GM23248 (cell line): ENCODE measurements around the gene WDR43.

Experiments used
- EZH2 ChIP-seq: fragments of 200-600 bp; sonication (generic); IDR thresholded peaks from 2 replicates; pipeline ENCODE4 v1.6.1; 2018; ENCODE audit warnings: antibody characterized with exemption, mild to moderate bottlenecking; ENCODE audit not compliant: insufficient read depth, poor library complexity, severe bottlenecking
- EZH2phosphoT487 ChIP-seq: fragments of 200-600 bp; sonication (generic); IDR thresholded peaks from 2 replicates; pipeline ENCODE4 v1.6.1; 2018; ENCODE audit warnings: antibody characterized with exemption, moderate library complexity, mild to moderate bottlenecking, low read depth; ENCODE audit not compliant: insufficient read depth

DNA sequence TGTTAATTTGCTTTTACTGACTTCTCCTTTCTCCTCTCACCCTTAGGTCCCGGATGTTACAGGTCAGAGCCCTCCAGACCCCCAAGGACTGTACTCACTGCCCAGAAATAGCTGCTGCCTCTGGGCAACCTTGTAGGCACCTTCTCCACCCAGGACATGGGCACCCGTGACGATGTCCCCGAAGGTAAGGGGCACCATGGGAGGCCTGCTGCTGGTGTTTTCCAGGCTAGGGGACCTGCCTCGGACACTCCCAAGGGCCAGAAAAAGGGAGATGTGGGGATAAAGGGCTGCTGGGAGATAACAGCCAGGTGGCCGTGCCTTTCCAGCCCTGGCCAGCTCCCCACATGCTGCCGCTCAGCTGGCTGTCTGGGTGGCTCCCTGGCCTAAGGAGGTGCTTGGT lies 100.2 kb downstream of the WDR43 start:
- no peak for TF ChIP-seq EZH2phosphoT487
- no peak for TF ChIP-seq EZH2
